Myocyte (in vitro differentiated cells): Measurements from ENCODE around the gene LCK. TPM values are rescaled to one million over a fixed set of nuclear protein-coding genes. Genes with fewer than 3 reads are reported as not detected.
A peak's percentile ranks its signal among the peaks of the same experiment; 100 is the strongest.
"Not testable (repeated sequence)": the region's sequence is repeated elsewhere in the genome, so short reads cannot be mapped to it uniquely, and the experiment has no call there.

Experiments
- DNase-seq: peaks from one replicate; pipeline ENCODE4 v3.0.0-alpha.2; 2012; ENCODE audit warnings: low read depth
- total RNA-seq: library from RNA; depleted of rRNA; stranded (reverse); fragments of >200 nt; gene quantifications from 2 replicates; pipeline ENCODE4 v1.2.3, GENCODE V29; 2014

LCK gene
- total RNA-seq, 1 donor from 2014 or later = not detected

GRCh38 chr1:32273391-32274208 lies 22.5 kb downstream of the LCK start:
- DNase-seq = no peak

GRCh38 chr1:32274646-32275340 lies 23.7 kb downstream of the LCK start:
- DNase-seq = no peak

GRCh38 chr1:32275424-32275823 lies 24.4 kb downstream of the LCK start:
- DNase-seq = no peak

- peak; percentile 78 for DNase-seq
Measured at GRCh38 chr1:32276032-32276782, 25.1 kb downstream of the LCK start.

- DNase-seq = not testable (repeated sequence)
Measured at GRCh38 chr1:32284777-32285176, 33.7 kb downstream of the LCK start.

GRCh38 chr1:32285658-32286057 lies 34.6 kb downstream of the LCK start:
- DNase-seq = no peak

GRCh38 chr1:32286763-32287162 lies 35.7 kb downstream of the LCK start:
- no peak for DNase-seq

- no peak for DNase-seq
Measured at GRCh38 chr1:32289256-32289655, 38.2 kb downstream of the LCK start.

GRCh38 chr1:32291145-32291707 lies 40.2 kb downstream of the LCK start:
- no peak for DNase-seq

GRCh38 chr1:32291708-32292538 lies 40.9 kb downstream of the LCK start, which contains the start of gene HDAC1:
HDAC1 (plus strand) TSS chr1:32292083; CDS start chr1:32292170, 87 bp downstream.
- peak; percentile 92 for DNase-seq

- not testable (repeated sequence) for DNase-seq
Measured at GRCh38 chr1:32298211-32298610, 47.1 kb downstream of the LCK start.

- DNase-seq = no peak
Measured at GRCh38 chr1:32299327-32299726, 48.3 kb downstream of the LCK start.

- no peak for DNase-seq
Measured at GRCh38 chr1:32303358-32303757, 52.3 kb downstream of the LCK start.

GRCh38 chr1:32303997-32304622 lies 53.0 kb downstream of the LCK start:
- peak; percentile 27 for DNase-seq

GRCh38 chr1:32305310-32305709 lies 54.2 kb downstream of the LCK start:
- DNase-seq = no peak

- DNase-seq = no peak
Measured at GRCh38 chr1:32307324-32307723, 56.3 kb downstream of the LCK start.

- no peak for DNase-seq
Measured at GRCh38 chr1:32309960-32310359, 58.9 kb downstream of the LCK start.

GRCh38 chr1:32311709-32312393 lies 60.8 kb downstream of the LCK start:
- no peak for DNase-seq

- DNase-seq = no peak
Measured at GRCh38 chr1:32316903-32317277, 65.8 kb downstream of the LCK start.
